ENCODE results near the gene SUPT3H. TPM values are rescaled to one million over a fixed set of nuclear protein-coding genes. Genes with fewer than 3 reads are reported as not detected.
A peak's percentile ranks its signal among the peaks of the same experiment; 100 is the strongest.

The SUPT3H gene
- total and polyA plus RNA-seq, 2 of the 8 experiments (the other 6 are each of a cell fraction or from before 2014, with no cell fraction given), result 18.8 to 23.0 TPM

DNA sequence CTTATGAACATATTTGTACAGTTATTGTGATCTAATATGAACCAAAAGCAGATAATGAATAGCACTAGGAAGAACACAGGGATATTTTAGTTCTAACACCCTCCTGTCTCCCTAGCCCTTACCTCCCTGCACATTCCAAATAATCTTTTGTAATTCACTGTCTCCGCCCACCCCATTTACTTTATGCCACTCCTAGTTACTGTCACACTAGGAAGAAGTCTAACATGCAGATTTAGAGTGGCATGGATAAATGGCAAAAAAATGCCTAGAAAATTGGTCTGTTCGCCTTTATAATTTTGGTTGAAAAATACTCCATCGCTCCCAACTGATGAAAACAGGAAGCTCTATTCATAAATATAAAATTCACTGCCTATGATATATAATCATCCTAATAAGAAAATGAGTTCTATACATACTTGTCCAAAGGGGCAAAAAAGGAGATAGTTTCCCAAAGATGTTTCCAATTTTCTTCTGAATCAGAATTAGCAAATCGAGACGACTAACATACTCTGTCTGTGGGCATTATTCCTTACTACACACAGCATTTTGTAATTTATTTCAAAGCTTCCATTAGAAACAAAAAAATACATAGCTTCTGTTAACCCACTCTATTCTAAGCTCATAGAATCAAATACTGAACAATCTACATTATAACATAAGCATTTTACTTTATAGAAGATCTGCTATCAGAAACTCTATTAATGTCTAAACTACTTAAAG is 50.9 kb downstream of the SUPT3H start:
- H4K91ac ChIP-seq (replicated peaks; ENCODE audit: insufficient read length, low read length), result no peak overlapping the region
- H4K20me1 ChIP-seq (replicated peaks in 1 of 2; ENCODE audit: control insufficient read depth in 1 of 2, insufficient read depth in 2 of 2, low read length in 2 of 2), result no peaks in the 10 kb centered on the region
- no peak overlapping the region for H3K4me2 ChIP-seq (ENCODE audit: insufficient read depth in 1 of 2, low read depth in 2 of 2, low read length in 2 of 2)
- no peaks in the 10 kb centered on the region for H3K9me3 ChIP-seq (ENCODE audit: insufficient read depth in 2 of 2, low read depth in 1 of 2, low read length in 1 of 2)
- no peak overlapping the region for H3K56ac ChIP-seq (replicated peaks; ENCODE audit: insufficient read length, low read depth, low read length)
- H2BK20ac ChIP-seq (ENCODE audit: low read length), result no peak overlapping the region
- peaks cover 2% of the 10 kb centered on the region; the same call in 1 of the 2 replicates for H3K79me1 ChIP-seq (ENCODE audit: low read depth, low read length)
- no peaks in the 10 kb centered on the region for H3K36me3 ChIP-seq (ENCODE audit: control insufficient read depth in 2 of 4, insufficient read depth in 4 of 4, low read length in 3 of 4)
- H3K23me2 ChIP-seq (ENCODE audit: low read depth, low read length), result no peaks in the 10 kb centered on the region; the same call in 1 of the 2 replicates
- no peaks in the 10 kb centered on the region for H3K79me2 ChIP-seq (ENCODE audit: control insufficient read depth in 1 of 2, insufficient read depth in 2 of 2, low read length in 2 of 2)
- peak; percentile 19 for FAIRE-seq
- H3K27ac ChIP-seq (ENCODE audit: low read depth, low read length), result no peak overlapping the region
- no peak overlapping the region for H3K18ac ChIP-seq (ENCODE audit: extremely low read depth, low read length)
- no peak overlapping the region for H4K8ac ChIP-seq (ENCODE audit: extremely low read depth, insufficient read depth, low read length)
- no peak overlapping the region for H3K9ac ChIP-seq (replicated peaks in 1 of 4; ENCODE audit: extremely low read depth in 1 of 4, low read depth in 3 of 4, low read length in 3 of 4)
- no peak overlapping the region for H3K23ac ChIP-seq (ENCODE audit: insufficient read length)
- peaks cover 0 to 7% (median 3%) of the 10 kb centered on the region in 4 experiments; a peak in 3 of 7 replicates for H3K4me1 ChIP-seq (replicated peaks in 1 of 4; ENCODE audit: control insufficient read depth in 3 of 4, insufficient read depth in 4 of 4, low read length in 3 of 4)
- no peak overlapping the region for H4K5ac ChIP-seq (ENCODE audit: insufficient read length, low read depth, low read length)
- ChIA-PET POLR2A (ENCODE audit: partially characterized antibody) (interaction anchor here (0.7 to 1.2 kb wide), 4 partner anchors 9 to 95 kb away, joined by 3 to 5 read pairs (median 3); partner anchors contain the start of gene SUPT3H), CTCF (ENCODE audit: partially characterized antibody) (no interaction called here)
- H2BK15ac ChIP-seq (ENCODE audit: low read length), result no peak overlapping the region
- TF ChIP-seq POLR2A (IDR thresholded peaks at IDR 0.05; ENCODE audit: control extremely low read depth in 1 of 2, low read depth in 2 of 2, low read length in 2 of 2) (peak in 1 of 2 experiments; percentile 69; a peak in 2 of 3 replicates), EZH2 (IDR thresholded peaks at IDR 0.05; ENCODE audit: low read depth, low read length, severe bottlenecking) (no peak), GTF2F1 (IDR thresholded peaks at IDR 0.05; ENCODE audit: borderline replicate concordance, low read depth, low read length) (0 out of 2 replicates have a peak, but pooled peaks have one; percentile 47), TBP (IDR thresholded peaks at IDR 0.05; ENCODE audit: low read depth, low read length) (peak; percentile 71), TAF7 (optimal IDR thresholded peaks at IDR 0.05; ENCODE audit: borderline replicate concordance, low read depth, low read length) (peak; percentile 97)
- no peak overlapping the region for H3K14ac ChIP-seq (ENCODE audit: insufficient read length)
- H3K27me3 ChIP-seq (replicated peaks in 1 of 4; ENCODE audit: control insufficient read depth in 3 of 4, extremely low read depth in 1 of 4, insufficient read depth in 3 of 4, low read length in 3 of 4), result no peaks in the 10 kb centered on the region
- no peak overlapping the region for H2BK12ac ChIP-seq (ENCODE audit: low read depth, low read length)
- no peak overlapping the region for H2BK5ac ChIP-seq (ENCODE audit: low read depth, low read length)
- DNase-seq (ENCODE audit: low read depth in 1 of 2, low spot score in 2 of 2), result no peak
- H3K4me3 ChIP-seq (ENCODE audit: extremely low read depth in 1 of 4, insufficient read depth in 2 of 4, low read depth in 3 of 4, low read length in 4 of 4), result no peak overlapping the region
- H2AK5ac ChIP-seq (ENCODE audit: low read depth, low read length), result no peak overlapping the region
- H2BK120ac ChIP-seq (replicated peaks; ENCODE audit: low read depth, low read length), result no peak overlapping the region
- H3K4ac ChIP-seq (replicated peaks; ENCODE audit: insufficient read length, low read depth, low read length), result no peak overlapping the region
- WGBS, 2 experiments (ENCODE audit: extremely low coverage in 1 of 2, insufficient coverage in 1 of 2, insufficient read length in 1 of 2, insufficient replicate concordance in 2 of 2, low coverage in 1 of 2, low lambda C conversion rate in 2 of 2, missing lambda C conversion rate in 1 of 2), result 85% methylated on average over 5 of the region's 5 CpGs; no CpG with 5 or more reads in 1 of the 2 experiments
- no peak overlapping the region for H2AFZ ChIP-seq (ENCODE audit: low read length)
